Measurements from ENCODE around the gene DBH.

DNA sequence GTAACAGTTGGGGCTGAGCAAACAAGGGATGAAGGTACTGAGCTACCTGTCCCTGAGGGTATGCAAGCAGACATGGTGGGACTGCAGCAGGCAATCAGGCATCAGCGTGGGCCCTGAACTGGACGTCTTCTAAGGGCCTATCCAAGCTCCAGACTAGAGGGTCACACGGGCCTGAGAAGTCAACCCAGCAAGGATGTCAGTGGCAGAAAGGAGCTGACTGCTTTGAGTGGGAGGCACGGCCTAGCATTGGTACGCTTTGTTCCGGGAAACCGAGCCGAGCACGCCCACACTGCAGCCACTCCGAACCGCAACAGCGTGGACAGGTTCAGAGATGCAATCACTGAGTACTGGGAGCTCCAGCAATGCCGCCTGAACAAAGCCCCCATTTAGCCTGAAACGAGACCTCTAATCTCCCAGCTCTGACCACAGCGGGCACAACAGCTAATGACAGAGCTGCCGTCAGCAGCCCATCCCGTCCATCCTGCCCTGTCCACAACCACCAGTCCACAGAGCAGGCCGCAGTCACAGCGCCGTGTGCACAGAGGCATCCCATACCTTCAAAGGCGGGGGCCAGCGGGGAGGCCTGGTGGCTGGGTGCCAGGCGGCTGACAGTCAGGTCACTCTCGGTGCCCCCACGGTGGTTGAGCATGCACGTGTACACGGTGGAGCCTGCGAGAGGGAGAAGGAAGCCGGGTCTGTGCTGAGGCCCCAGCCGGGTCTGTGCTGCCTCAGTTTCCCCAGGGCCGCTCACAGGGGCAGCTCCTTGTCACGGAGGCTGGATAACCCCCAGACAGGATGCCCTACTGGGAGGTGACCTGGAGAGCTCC, 57.8 kb downstream of the DBH start:
- TF ChIP-seq, protein P1, sequence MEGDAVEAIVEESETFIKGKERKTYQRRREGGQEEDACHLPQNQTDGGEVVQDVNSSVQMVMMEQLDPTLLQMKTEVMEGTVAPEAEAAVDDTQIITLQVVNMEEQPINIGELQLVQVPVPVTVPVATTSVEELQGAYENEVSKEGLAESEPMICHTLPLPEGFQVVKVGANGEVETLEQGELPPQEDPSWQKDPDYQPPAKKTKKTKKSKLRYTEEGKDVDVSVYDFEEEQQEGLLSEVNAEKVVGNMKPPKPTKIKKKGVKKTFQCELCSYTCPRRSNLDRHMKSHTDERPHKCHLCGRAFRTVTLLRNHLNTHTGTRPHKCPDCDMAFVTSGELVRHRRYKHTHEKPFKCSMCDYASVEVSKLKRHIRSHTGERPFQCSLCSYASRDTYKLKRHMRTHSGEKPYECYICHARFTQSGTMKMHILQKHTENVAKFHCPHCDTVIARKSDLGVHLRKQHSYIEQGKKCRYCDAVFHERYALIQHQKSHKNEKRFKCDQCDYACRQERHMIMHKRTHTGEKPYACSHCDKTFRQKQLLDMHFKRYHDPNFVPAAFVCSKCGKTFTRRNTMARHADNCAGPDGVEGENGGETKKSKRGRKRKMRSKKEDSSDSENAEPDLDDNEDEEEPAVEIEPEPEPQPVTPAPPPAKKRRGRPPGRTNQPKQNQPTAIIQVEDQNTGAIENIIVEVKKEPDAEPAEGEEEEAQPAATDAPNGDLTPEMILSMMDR (IDR thresholded peaks at IDR 0.05) = no peak
- TF ChIP-seq POLR2A (IDR thresholded peaks at IDR 0.05) = no peak
